WTC11 (cell line): ENCODE results near the gene AKAP6. TPM values are rescaled to one million over a fixed set of nuclear protein-coding genes. Genes with fewer than 3 reads are reported as not detected.

ENCODE experiments used
- ATAC-seq: fragments of 200-7000 bp; cut with Tn5 transposase; 2 replicates; pipeline ENCODE4 v1.10.0; 2021; ENCODE audit warnings: mild to moderate bottlenecking, moderate library complexity
- CTCF ChIA-PET: fragments of 300-600 bp; sonication (Branson Sonifier 250); formaldehyde crosslinking; loops from one replicate; lab custom pipeline; 2021; ENCODE audit warnings: antibody characterized with exemption; lab: Charles Lee
- POLR2A ChIA-PET: fragments of 350-600 bp; sonication (Branson Sonifier 250); formaldehyde crosslinking; loops from one replicate; lab custom pipeline; 2021; ENCODE audit warnings: antibody characterized with exemption; lab: Charles Lee
- DNase-seq: peaks from one replicate; pipeline ENCODE4 v3.0.0; 2021; ENCODE audit warnings: low spot score
- H3K27ac Mint-ChIP-seq: 2 replicates; pipeline ENCODE4 v1.8.0; 2021; ENCODE audit warnings: mixed read lengths
- H3K27me3 Mint-ChIP-seq: 2 replicates; pipeline ENCODE4 v1.8.0; 2021; ENCODE audit warnings: low read depth, mild to moderate bottlenecking, moderate library complexity, mixed read lengths
- H3K36me3 Mint-ChIP-seq: 2 replicates; pipeline ENCODE4 v1.8.0; 2021; ENCODE audit warnings: mixed read lengths
- H3K4me1 Mint-ChIP-seq: 2 replicates; pipeline ENCODE4 v1.8.0; 2022; ENCODE audit warnings: mixed read lengths
- H3K4me3 Mint-ChIP-seq: 2 replicates; pipeline ENCODE4 v1.8.0; 2021; ENCODE audit warnings: mild to moderate bottlenecking, moderate library complexity, mixed read lengths
- H3K9me3 Mint-ChIP-seq: 2 replicates; pipeline ENCODE4 v1.8.0; 2021; ENCODE audit warnings: mixed read lengths
- CBFB ChIP-seq: sonication (generic); formaldehyde crosslinking; IDR thresholded peaks from 2 replicates; pipeline ENCODE4 v1.8.1; 2022; ENCODE audit warnings: mild to moderate bottlenecking, low read depth, missing genetic modification reagents
- CREB1 ChIP-seq: sonication (generic); formaldehyde crosslinking; IDR thresholded peaks from 2 replicates; pipeline ENCODE4 v1.8.0; 2023; ENCODE audit warnings: mild to moderate bottlenecking, missing genetic modification reagents
- ETV6 ChIP-seq: sonication (generic); formaldehyde crosslinking; IDR thresholded peaks from 2 replicates; pipeline ENCODE4 v1.8.1; 2022; ENCODE audit warnings: mild to moderate bottlenecking, missing genetic modification reagents
- IRF2 ChIP-seq: sonication (generic); formaldehyde crosslinking; IDR thresholded peaks from 2 replicates; pipeline ENCODE4 v1.8.0; 2022; ENCODE audit warnings: low read depth, missing genetic modification reagents, borderline replicate concordance
- JAZF1 ChIP-seq: fragments of 250-450 bp; sonication (Bioruptor Pico); IDR thresholded peaks from 2 replicates; pipeline ENCODE4 v1.9.0; 2021; ENCODE audit warnings: moderate library complexity, mild to moderate bottlenecking, inconsistent platforms
- NFE2L1 ChIP-seq: sonication (generic); formaldehyde crosslinking; IDR thresholded peaks from 2 replicates; pipeline ENCODE4 v1.8.1; 2023; ENCODE audit warnings: missing genetic modification reagents
- SMAD3 ChIP-seq: sonication (generic); formaldehyde crosslinking; IDR thresholded peaks from 2 replicates; pipeline ENCODE4 v1.8.0; 2022; ENCODE audit warnings: missing genetic modification reagents, mild to moderate bottlenecking, borderline replicate concordance
- TCF7 ChIP-seq: sonication (generic); formaldehyde crosslinking; IDR thresholded peaks from 2 replicates; pipeline ENCODE4 v1.8.0; 2022; ENCODE audit warnings: mild to moderate bottlenecking, low read depth, missing genetic modification reagents, moderate library complexity
- ZNF121 ChIP-seq: sonication (generic); formaldehyde crosslinking; IDR thresholded peaks from 2 replicates; pipeline ENCODE4 v1.8.0; 2023; ENCODE audit warnings: missing genetic modification reagents
- ZNF263 ChIP-seq: sonication (generic); formaldehyde crosslinking; IDR thresholded peaks from 2 replicates; pipeline ENCODE4 v1.8.1; 2022; ENCODE audit warnings: low read depth, mild to moderate bottlenecking, moderate library complexity, missing genetic modification reagents
- ZNF317 ChIP-seq: sonication (generic); formaldehyde crosslinking; IDR thresholded peaks from 2 replicates; pipeline ENCODE4 v1.8.1; 2023; ENCODE audit warnings: low read depth, mild to moderate bottlenecking, moderate library complexity, missing genetic modification reagents, borderline replicate concordance
- ZNF671 ChIP-seq: fragments of 250-450 bp; sonication (Bioruptor Pico); IDR thresholded peaks from 2 replicates; pipeline ENCODE4 v1.8.0; 2021; ENCODE audit warnings: mild to moderate bottlenecking
- total RNA-seq: library from RNA; stranded (reverse); gene quantifications from 3 replicates; pipeline ENCODE4 v1.2.3, GENCODE V29; 2021
- TF ChIP-seq, protein P1 (sequence below): sonication (generic); formaldehyde crosslinking; IDR thresholded peaks from 2 replicates; pipeline ENCODE4 v1.8.1; 2023; ENCODE audit warnings: mild to moderate bottlenecking, missing genetic modification reagents, borderline replicate concordance
- TF ChIP-seq, protein P2 (sequence below): sonication (generic); formaldehyde crosslinking; IDR thresholded peaks from 2 replicates; pipeline ENCODE4 v1.8.1; 2022; ENCODE audit warnings: low read depth, missing genetic modification reagents, borderline replicate concordance
- TF ChIP-seq, protein P3 (sequence below): sonication (generic); formaldehyde crosslinking; IDR thresholded peaks from 2 replicates; pipeline ENCODE4 v1.8.0; 2022; ENCODE audit warnings: mild to moderate bottlenecking, missing genetic modification reagents
- TF ChIP-seq, protein P4 (sequence below): sonication (generic); formaldehyde crosslinking; conservative IDR thresholded peaks from 2 replicates; pipeline ENCODE4 v1.8.1; 2023; ENCODE audit warnings: mild to moderate bottlenecking, low read depth, missing genetic modification reagents, moderate library complexity

AKAP6 gene
- total RNA-seq, 1 experiment from 2014 or later = 0.63 TPM

DNA sequence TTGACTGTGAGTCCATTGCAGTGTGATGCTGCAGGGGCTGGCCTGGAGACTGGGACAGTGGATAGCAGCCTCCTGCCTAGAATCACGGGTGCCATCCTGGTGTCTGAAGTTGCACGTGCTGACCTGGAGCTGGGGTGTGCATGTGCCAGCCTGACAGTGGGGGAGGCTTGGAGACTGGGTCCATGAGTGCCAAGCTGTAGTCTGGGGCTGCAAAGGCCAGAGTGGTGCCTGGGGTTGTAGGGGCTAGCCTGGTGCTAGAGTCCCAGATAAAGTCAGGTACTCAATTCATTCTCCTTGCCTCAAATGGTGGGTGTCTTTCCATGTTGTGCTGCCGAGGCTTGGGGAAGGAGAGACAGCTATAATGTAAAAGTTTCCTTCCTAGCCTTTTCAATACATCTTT lies 427.7 kb downstream of the AKAP6 start:
- no peak for DNase-seq
- ChIA-PET CTCF (no interaction called here), POLR2A (no interaction called here)
- Mint-ChIP-seq H3K27ac (no peak overlapping the region), H3K4me3 (no peak overlapping the region), H3K27me3 (no peaks in the 10 kb centered on the region; the same call in 1 of the 2 replicates), H3K4me1 (no peaks in the 10 kb centered on the region), H3K9me3 (peaks cover 24% of the 10 kb centered on the region), H3K36me3 (peaks cover 13% of the 10 kb centered on the region)
- ATAC-seq = no peak
- TF ChIP-seq CREB1 (CRISPR knock-in tag) (no peak), ZNF263 (CRISPR knock-in tag) (no peak), TCF7 (CRISPR knock-in tag) (no peak), IRF2 (CRISPR knock-in tag) (no peak), ZNF317 (CRISPR knock-in tag) (no peak)
- TF ChIP-seq, protein P1, sequence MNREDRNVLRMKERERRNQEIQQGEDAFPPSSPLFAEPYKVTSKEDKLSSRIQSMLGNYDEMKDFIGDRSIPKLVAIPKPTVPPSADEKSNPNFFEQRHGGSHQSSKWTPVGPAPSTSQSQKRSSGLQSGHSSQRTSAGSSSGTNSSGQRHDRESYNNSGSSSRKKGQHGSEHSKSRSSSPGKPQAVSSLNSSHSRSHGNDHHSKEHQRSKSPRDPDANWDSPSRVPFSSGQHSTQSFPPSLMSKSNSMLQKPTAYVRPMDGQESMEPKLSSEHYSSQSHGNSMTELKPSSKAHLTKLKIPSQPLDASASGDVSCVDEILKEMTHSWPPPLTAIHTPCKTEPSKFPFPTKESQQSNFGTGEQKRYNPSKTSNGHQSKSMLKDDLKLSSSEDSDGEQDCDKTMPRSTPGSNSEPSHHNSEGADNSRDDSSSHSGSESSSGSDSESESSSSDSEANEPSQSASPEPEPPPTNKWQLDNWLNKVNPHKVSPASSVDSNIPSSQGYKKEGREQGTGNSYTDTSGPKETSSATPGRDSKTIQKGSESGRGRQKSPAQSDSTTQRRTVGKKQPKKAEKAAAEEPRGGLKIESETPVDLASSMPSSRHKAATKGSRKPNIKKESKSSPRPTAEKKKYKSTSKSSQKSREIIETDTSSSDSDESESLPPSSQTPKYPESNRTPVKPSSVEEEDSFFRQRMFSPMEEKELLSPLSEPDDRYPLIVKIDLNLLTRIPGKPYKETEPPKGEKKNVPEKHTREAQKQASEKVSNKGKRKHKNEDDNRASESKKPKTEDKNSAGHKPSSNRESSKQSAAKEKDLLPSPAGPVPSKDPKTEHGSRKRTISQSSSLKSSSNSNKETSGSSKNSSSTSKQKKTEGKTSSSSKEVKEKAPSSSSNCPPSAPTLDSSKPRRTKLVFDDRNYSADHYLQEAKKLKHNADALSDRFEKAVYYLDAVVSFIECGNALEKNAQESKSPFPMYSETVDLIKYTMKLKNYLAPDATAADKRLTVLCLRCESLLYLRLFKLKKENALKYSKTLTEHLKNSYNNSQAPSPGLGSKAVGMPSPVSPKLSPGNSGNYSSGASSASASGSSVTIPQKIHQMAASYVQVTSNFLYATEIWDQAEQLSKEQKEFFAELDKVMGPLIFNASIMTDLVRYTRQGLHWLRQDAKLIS = no peak
- TF ChIP-seq, protein P2, sequence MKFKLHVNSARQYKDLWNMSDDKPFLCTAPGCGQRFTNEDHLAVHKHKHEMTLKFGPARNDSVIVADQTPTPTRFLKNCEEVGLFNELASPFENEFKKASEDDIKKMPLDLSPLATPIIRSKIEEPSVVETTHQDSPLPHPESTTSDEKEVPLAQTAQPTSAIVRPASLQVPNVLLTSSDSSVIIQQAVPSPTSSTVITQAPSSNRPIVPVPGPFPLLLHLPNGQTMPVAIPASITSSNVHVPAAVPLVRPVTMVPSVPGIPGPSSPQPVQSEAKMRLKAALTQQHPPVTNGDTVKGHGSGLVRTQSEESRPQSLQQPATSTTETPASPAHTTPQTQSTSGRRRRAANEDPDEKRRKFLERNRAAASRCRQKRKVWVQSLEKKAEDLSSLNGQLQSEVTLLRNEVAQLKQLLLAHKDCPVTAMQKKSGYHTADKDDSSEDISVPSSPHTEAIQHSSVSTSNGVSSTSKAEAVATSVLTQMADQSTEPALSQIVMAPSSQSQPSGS (CRISPR knock-in tag) = no peak

DNA sequence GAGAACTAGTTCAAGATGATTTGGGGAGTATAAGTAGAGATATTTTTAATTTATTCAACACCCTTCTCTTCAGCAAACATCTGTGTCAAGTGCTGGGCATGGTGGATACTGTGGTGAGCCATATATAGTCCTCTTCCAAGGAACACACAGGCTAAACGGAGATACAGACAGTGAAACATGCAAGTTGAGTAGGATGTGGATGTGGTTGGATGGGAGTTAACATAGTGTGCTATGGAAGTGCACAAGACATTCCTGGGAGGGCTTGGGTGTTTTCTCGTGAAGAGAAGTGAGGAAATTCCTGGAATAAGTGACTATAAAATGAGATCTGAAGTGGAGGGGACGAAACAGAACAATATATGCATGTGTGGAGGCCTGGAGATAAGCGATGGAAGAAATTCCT lies 428.5 kb downstream of the AKAP6 start:
- CTCF ChIA-PET = no interaction called here
- Mint-ChIP-seq H3K27me3 (no peaks in the 10 kb centered on the region; the same call in 1 of the 2 replicates), H3K4me3 (no peak overlapping the region), H3K36me3 (peaks cover 13% of the 10 kb centered on the region), H3K4me1 (no peaks in the 10 kb centered on the region), H3K9me3 (peaks cover 24% of the 10 kb centered on the region), H3K27ac (no peak overlapping the region)
- POLR2A ChIA-PET = no interaction called here
- DNase-seq = no peak
- no peak for ATAC-seq
- TF ChIP-seq ZNF671 (CRISPR knock-in tag) (no peak), ETV6 (no peak), ZNF121 (CRISPR knock-in tag) (no peak), JAZF1 (CRISPR knock-in tag) (no peak), SMAD3 (CRISPR knock-in tag) (no peak), IRF2 (CRISPR knock-in tag) (no peak), CBFB (CRISPR knock-in tag) (no peak), NFE2L1 (CRISPR knock-in tag) (no peak)
- TF ChIP-seq, protein P3, sequence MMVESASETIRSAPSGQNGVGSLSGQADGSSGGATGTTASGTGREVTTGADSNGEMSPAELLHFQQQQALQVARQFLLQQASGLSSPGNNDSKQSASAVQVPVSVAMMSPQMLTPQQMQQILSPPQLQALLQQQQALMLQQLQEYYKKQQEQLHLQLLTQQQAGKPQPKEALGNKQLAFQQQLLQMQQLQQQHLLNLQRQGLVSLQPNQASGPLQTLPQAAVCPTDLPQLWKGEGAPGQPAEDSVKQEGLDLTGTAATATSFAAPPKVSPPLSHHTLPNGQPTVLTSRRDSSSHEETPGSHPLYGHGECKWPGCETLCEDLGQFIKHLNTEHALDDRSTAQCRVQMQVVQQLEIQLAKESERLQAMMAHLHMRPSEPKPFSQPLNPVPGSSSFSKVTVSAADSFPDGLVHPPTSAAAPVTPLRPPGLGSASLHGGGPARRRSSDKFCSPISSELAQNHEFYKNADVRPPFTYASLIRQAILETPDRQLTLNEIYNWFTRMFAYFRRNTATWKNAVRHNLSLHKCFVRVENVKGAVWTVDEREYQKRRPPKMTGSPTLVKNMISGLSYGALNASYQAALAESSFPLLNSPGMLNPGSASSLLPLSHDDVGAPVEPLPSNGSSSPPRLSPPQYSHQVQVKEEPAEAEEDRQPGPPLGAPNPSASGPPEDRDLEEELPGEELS (CRISPR knock-in tag) = no peak
- TF ChIP-seq, protein P4, sequence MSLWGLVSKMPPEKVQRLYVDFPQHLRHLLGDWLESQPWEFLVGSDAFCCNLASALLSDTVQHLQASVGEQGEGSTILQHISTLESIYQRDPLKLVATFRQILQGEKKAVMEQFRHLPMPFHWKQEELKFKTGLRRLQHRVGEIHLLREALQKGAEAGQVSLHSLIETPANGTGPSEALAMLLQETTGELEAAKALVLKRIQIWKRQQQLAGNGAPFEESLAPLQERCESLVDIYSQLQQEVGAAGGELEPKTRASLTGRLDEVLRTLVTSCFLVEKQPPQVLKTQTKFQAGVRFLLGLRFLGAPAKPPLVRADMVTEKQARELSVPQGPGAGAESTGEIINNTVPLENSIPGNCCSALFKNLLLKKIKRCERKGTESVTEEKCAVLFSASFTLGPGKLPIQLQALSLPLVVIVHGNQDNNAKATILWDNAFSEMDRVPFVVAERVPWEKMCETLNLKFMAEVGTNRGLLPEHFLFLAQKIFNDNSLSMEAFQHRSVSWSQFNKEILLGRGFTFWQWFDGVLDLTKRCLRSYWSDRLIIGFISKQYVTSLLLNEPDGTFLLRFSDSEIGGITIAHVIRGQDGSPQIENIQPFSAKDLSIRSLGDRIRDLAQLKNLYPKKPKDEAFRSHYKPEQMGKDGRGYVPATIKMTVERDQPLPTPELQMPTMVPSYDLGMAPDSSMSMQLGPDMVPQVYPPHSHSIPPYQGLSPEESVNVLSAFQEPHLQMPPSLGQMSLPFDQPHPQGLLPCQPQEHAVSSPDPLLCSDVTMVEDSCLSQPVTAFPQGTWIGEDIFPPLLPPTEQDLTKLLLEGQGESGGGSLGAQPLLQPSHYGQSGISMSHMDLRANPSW (CRISPR knock-in tag) = no peak
